Astrocyte (in vitro differentiated cells and primary cell): ENCODE measurements around the gene KNL1. TPM values are rescaled to one million over a fixed set of nuclear protein-coding genes. Genes with fewer than 3 reads are reported as not detected.

ENCODE experiments used
- DNase-seq: peaks from one replicate; pipeline ENCODE4 v3.0.0-alpha.2; 2010; ENCODE audit warnings: low read depth
- FAIRE-seq: peaks from 2 replicates; lab custom pipeline; 2011; peaks lifted over from hg19 to GRCh38; lab: Jason Lieb, UNC
- H2AFZ ChIP-seq: 2 replicates; pipeline ENCODE4 v1.6.0; 2012; ENCODE audit warnings: low read depth, low read length, inconsistent platforms
- H3K27ac ChIP-seq: 2 replicates; pipeline ENCODE4 v1.5.1; 2011; ENCODE audit warnings: low read depth, low read length, inconsistent platforms
- H3K27me3 ChIP-seq: 2 replicates; pipeline ENCODE4 v1.6.0; 2011; ENCODE audit warnings: low read length, inconsistent platforms; ENCODE audit not compliant: insufficient read depth
- H3K36me3 ChIP-seq: 2 replicates; pipeline ENCODE4 v1.5.1; 2011; ENCODE audit warnings: low read length, inconsistent platforms; ENCODE audit not compliant: insufficient read depth
- H3K4me1 ChIP-seq: 2 replicates; pipeline ENCODE4 v1.5.1; 2011; ENCODE audit warnings: low read length, inconsistent platforms; ENCODE audit not compliant: insufficient read depth
- H3K4me2 ChIP-seq: 2 replicates; pipeline ENCODE4 v1.6.0; 2012; ENCODE audit warnings: low read length, inconsistent platforms
- H3K4me3 ChIP-seq: 2 replicates; pipeline ENCODE4 v1.5.1; 2011; ENCODE audit warnings: low read depth, mild to moderate bottlenecking, low read length, inconsistent platforms; ENCODE audit not compliant: insufficient read depth
- H3K79me2 ChIP-seq: 2 replicates; pipeline ENCODE4 v1.6.0; 2012; ENCODE audit warnings: mild to moderate bottlenecking, low read length, inconsistent platforms; ENCODE audit not compliant: insufficient read depth
- H3K9ac ChIP-seq: 2 replicates; pipeline ENCODE4 v1.6.0; 2012; ENCODE audit warnings: mild to moderate bottlenecking, low read length, inconsistent platforms
- H3K9me3 ChIP-seq: 2 replicates; pipeline ENCODE4 v1.5.1; 2012; ENCODE audit warnings: low read depth, mild to moderate bottlenecking, low read length, inconsistent platforms; ENCODE audit not compliant: insufficient read depth
- H4K20me1 ChIP-seq: 2 replicates; pipeline ENCODE4 v1.6.0; 2012; ENCODE audit warnings: low read length, inconsistent platforms; ENCODE audit not compliant: insufficient read depth
- H3K27ac Mint-ChIP-seq: one replicate; pipeline ENCODE4 v1.8.0; 2021; ENCODE audit warnings: mild to moderate bottlenecking, mixed read lengths; ENCODE audit not compliant: unreplicated experiment
- H3K27me3 Mint-ChIP-seq: one replicate; pipeline ENCODE4 v1.8.0; 2021; ENCODE audit warnings: low read depth, mixed read lengths; ENCODE audit not compliant: unreplicated experiment
- H3K36me3 Mint-ChIP-seq: one replicate; pipeline ENCODE4 v1.8.0; 2021; ENCODE audit warnings: low read depth, mixed read lengths; ENCODE audit not compliant: unreplicated experiment
- H3K4me1 Mint-ChIP-seq: one replicate; pipeline ENCODE4 v1.8.0; 2021; ENCODE audit warnings: low read depth, mixed read lengths; ENCODE audit not compliant: unreplicated experiment
- H3K4me3 Mint-ChIP-seq: one replicate; pipeline ENCODE4 v1.8.0; 2021; ENCODE audit warnings: mild to moderate bottlenecking, moderate library complexity, mixed read lengths; ENCODE audit not compliant: unreplicated experiment
- H3K9me3 Mint-ChIP-seq: one replicate; pipeline ENCODE4 v1.8.0; 2021; ENCODE audit warnings: mild to moderate bottlenecking, mixed read lengths; ENCODE audit not compliant: unreplicated experiment
- EZH2 ChIP-seq: IDR thresholded peaks from 2 replicates; pipeline ENCODE4 v1.6.1; 2012; ENCODE audit warnings: mild to moderate bottlenecking, low read length, inconsistent platforms; ENCODE audit not compliant: insufficient read depth
- total RNA-seq: library from RNA; stranded (reverse); gene quantifications from 2 replicates; pipeline ENCODE4 v1.2.1, GENCODE V29; 2021
- TF ChIP-seq, protein P1 (sequence below): IDR thresholded peaks from 2 replicates; pipeline ENCODE4 v1.5.1; 2011; ENCODE audit warnings: low read depth, mild to moderate bottlenecking, inconsistent platforms, low read length, moderate library complexity; ENCODE audit not compliant: insufficient read depth

KNL1 gene
- total RNA-seq, 1 donor from 2014 or later: 3.3 TPM

DNA sequence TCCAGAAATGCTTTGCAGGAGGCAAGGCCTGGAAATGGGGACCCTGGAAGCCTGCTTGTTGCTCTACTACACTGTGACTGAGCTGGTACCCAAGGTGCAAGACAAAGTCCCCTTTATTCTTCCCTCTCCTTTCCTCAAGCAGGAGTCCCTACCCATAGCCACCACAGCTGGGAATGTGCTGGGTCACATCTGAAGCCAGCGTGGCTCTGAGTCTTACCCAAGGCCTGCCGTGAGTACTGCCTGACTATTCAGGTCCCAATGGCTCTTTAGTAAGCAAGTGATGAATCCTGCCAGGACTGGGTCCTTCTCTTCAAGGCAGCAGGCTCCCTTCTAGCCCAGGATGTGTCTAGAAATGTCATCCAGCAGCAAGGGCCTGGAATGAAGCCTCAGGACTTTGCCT, 91.3 kb downstream of the KNL1 start:
- no peak overlapping the region for H3K27ac Mint-ChIP-seq
- no peak overlapping the region for H3K9ac ChIP-seq
- H3K27me3 ChIP-seq: no peaks in the 10 kb centered on the region
- no peaks in the 10 kb centered on the region for H3K4me1 Mint-ChIP-seq
- TF ChIP-seq EZH2: no peak
- TF ChIP-seq, protein P1, sequence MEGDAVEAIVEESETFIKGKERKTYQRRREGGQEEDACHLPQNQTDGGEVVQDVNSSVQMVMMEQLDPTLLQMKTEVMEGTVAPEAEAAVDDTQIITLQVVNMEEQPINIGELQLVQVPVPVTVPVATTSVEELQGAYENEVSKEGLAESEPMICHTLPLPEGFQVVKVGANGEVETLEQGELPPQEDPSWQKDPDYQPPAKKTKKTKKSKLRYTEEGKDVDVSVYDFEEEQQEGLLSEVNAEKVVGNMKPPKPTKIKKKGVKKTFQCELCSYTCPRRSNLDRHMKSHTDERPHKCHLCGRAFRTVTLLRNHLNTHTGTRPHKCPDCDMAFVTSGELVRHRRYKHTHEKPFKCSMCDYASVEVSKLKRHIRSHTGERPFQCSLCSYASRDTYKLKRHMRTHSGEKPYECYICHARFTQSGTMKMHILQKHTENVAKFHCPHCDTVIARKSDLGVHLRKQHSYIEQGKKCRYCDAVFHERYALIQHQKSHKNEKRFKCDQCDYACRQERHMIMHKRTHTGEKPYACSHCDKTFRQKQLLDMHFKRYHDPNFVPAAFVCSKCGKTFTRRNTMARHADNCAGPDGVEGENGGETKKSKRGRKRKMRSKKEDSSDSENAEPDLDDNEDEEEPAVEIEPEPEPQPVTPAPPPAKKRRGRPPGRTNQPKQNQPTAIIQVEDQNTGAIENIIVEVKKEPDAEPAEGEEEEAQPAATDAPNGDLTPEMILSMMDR: no peak
- FAIRE-seq (no peak), DNase-seq (no peak)
- peaks cover 5% of the 10 kb centered on the region for H3K9me3 Mint-ChIP-seq
- no peak overlapping the region for H2AFZ ChIP-seq
- H3K36me3 Mint-ChIP-seq: peaks cover 7% of the 10 kb centered on the region
- H3K36me3 ChIP-seq: no peaks in the 10 kb centered on the region
- H3K4me2 ChIP-seq: no peak overlapping the region
- H3K79me2 ChIP-seq: no peaks in the 10 kb centered on the region
- no peaks in the 10 kb centered on the region for H4K20me1 ChIP-seq
- H3K4me1 ChIP-seq: no peaks in the 10 kb centered on the region
- no peak overlapping the region for H3K27ac ChIP-seq
- H3K27me3 Mint-ChIP-seq: no peaks in the 10 kb centered on the region
- H3K9me3 ChIP-seq: no peaks in the 10 kb centered on the region
- H3K4me3 ChIP-seq: no peak overlapping the region
- H3K4me3 Mint-ChIP-seq: no peak overlapping the region

DNA sequence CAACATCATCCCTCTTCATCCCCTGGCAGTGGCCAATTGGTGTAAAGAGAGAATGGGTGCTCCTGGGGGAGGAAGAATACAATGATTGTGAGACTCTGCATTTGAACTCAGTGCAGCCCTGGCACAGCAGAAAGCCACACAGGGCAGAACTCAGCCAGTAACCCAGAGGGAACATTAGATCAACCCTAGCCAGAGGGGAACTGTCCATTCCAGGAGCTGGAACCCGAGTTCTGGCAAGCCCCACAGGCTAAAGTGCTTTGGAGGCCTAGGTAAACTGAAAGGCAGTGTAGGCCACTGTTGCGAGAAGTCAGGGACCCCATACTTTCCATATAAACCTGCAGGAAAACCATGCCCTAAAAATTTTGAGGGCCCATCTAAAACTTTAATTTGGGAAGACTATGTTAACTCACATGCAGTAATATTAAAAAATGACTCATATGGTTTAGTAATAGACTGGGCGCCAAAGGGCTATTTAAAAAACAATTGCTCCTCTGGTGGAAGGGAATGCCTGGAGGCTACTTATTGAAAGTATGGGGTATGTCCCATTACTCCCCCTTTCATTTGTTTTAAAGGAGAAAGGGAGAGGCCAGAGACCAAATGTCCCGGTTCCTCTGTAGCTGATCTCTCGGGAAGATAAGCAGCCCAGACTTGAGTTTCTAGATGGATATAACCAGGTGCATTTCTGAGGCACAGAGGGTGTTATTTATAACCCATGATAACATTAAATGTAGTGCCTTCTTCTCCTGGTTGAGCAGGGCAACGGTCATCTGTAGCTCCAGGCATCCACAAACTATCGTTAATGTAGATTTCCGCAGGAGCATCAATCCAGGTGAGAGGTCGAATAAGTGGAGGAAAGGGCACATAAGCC, 95.1 kb downstream of the KNL1 start:
- Histone ChIP-seq H4K20me1 (no peaks in the 10 kb centered on the region), H3K9ac (no peak overlapping the region), H3K9me3 (no peaks in the 10 kb centered on the region), H3K27ac (no peak overlapping the region), H3K27me3 (no peaks in the 10 kb centered on the region), H3K4me3 (no peak overlapping the region), H3K36me3 (no peaks in the 10 kb centered on the region), H3K4me1 (peaks cover 6% of the 10 kb centered on the region), H3K79me2 (peaks cover 4% of the 10 kb centered on the region), H2AFZ (no peak overlapping the region), H3K4me2 (no peak overlapping the region)
- peaks cover 2% of the 10 kb centered on the region for H3K4me1 Mint-ChIP-seq
- H3K36me3 Mint-ChIP-seq: peaks cover 11% of the 10 kb centered on the region
- FAIRE-seq (no peak), DNase-seq (no peak)
- H3K9me3 Mint-ChIP-seq: peaks cover 5% of the 10 kb centered on the region
- H3K27me3 Mint-ChIP-seq: no peaks in the 10 kb centered on the region
- TF ChIP-seq, protein P1: no peak
- TF ChIP-seq EZH2: no peak
- no peak overlapping the region for H3K27ac Mint-ChIP-seq
- no peak overlapping the region for H3K4me3 Mint-ChIP-seq

DNA sequence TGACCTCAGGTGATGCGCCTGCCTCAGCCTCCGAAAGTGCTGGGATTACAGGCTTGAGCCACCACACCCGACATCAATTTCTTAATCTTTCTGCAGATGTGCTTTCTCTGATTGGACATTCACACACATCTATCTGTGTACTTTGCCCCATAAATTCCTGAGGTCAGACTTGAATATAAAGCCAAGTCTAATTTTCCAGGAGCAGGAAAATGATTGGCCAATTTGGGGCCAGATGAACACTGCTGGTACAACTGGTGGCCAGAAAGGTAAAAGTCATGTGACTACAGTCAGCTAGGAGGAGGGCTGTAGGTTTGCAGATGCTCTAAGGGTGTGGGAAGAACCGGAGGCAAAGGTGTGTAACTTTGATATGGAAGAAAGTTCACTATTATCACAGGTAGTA, 97.7 kb downstream of the KNL1 start:
- no peaks in the 10 kb centered on the region for H3K9me3 Mint-ChIP-seq
- no peak overlapping the region for H3K9ac ChIP-seq
- peaks cover 6% of the 10 kb centered on the region for H3K36me3 Mint-ChIP-seq
- TF ChIP-seq, protein P1: no peak
- no peak for TF ChIP-seq EZH2
- H3K27ac Mint-ChIP-seq: no peak overlapping the region
- H3K27me3 ChIP-seq: no peaks in the 10 kb centered on the region
- no peak overlapping the region for H3K4me2 ChIP-seq
- H3K4me3 ChIP-seq: no peak overlapping the region
- H3K36me3 ChIP-seq: no peaks in the 10 kb centered on the region
- H3K79me2 ChIP-seq: peaks cover 17% of the 10 kb centered on the region
- no peaks in the 10 kb centered on the region for H4K20me1 ChIP-seq
- H2AFZ ChIP-seq: no peak overlapping the region
- no peak for DNase-seq
- H3K27me3 Mint-ChIP-seq: no peaks in the 10 kb centered on the region
- no peak overlapping the region for H3K27ac ChIP-seq
- peaks cover 5% of the 10 kb centered on the region for H3K4me1 Mint-ChIP-seq
- no peak overlapping the region for H3K4me3 Mint-ChIP-seq
- no peaks in the 10 kb centered on the region for H3K9me3 ChIP-seq
- H3K4me1 ChIP-seq: peaks cover 6% of the 10 kb centered on the region
- no peak for FAIRE-seq
